HAP-1 (cell line): ENCODE measurements around the gene KRT17.
"Not testable (repeated sequence)": the region's sequence is repeated elsewhere in the genome, so short reads cannot be mapped to it uniquely, and the experiment has no call there.

ENCODE experiments used
- DNase-seq, 2 experiments: peaks; one replicate each; pipeline ENCODE4 v3.0.0-alpha.2; 2016 to 2020; ENCODE audit warnings: low spot score in 2 of 2
- H3K27me3 ChIP-seq: fragments of 250-450 bp; sonication (Bioruptor Pico); 2 replicates; pipeline ENCODE4 v1.5.1; 2020; ENCODE audit warnings: low read depth, mild to moderate bottlenecking, moderate library complexity
- H3K36me3 ChIP-seq: fragments of 250-450 bp; sonication (Bioruptor Pico); replicated peaks from 2 replicates; pipeline ENCODE4 v1.5.1; 2020; ENCODE audit warnings: mild to moderate bottlenecking
- H3K4me1 ChIP-seq: fragments of 250-450 bp; sonication (Bioruptor Pico); 2 replicates; pipeline ENCODE4 v1.5.1; 2020; ENCODE audit warnings: mild to moderate bottlenecking
- H3K4me3 ChIP-seq: fragments of 250-450 bp; sonication (Bioruptor Pico); 2 replicates; pipeline ENCODE4 v1.5.1; 2020; ENCODE audit warnings: mild to moderate bottlenecking, moderate library complexity
- H3K9me3 ChIP-seq: fragments of 250-450 bp; sonication (Bioruptor Pico); 2 replicates; pipeline ENCODE4 v1.5.1; 2020; ENCODE audit warnings: mild to moderate bottlenecking, moderate library complexity
- in situ Hi-C: fragments of 300-500 bp; cut with MboI; formaldehyde crosslinking; loops from 3 replicates; pipeline ENCODE4 v1.14.3; 2020; ENCODE audit warnings: low sequenced_read_pairs, inconsistent platforms, mixed read lengths

The KRT17 gene

DNA sequence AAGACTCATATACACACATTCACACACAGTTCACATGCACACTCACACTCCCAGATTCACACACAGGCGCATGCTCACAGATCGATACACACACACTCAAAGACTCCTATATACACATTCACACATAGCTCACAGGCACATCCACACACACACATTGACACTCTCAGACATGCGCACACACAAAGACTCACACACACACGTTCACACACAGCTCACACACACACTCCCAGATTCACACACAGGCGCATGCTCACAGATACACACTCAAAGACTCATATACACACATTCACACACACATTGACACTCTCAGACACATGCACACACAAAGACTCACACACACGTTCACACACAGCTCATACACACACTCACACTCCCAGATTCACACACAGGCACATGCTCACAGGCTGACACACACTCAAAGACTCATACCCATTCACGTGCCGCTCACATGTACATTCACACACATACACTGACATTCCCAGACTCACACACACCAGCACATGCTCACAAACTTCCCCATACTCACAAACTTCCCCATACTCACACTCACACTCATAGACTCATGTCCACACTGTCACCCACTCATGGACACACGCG lies 25.6 kb upstream of the KRT17 start:
- H3K4me1 ChIP-seq: peaks cover 11% of the 10 kb centered on the region
- H3K36me3 ChIP-seq: no peaks in the 10 kb centered on the region
- no peak overlapping the region for H3K4me3 ChIP-seq
- H3K27me3 ChIP-seq: no peaks in the 10 kb centered on the region
- no peak for DNase-seq
- no peaks in the 10 kb centered on the region for H3K9me3 ChIP-seq
- in situ Hi-C loops: loop anchor here (25.0 kb wide), 3 partner anchors 313 to 1038 kb away; no protein-coding TSS in a partner anchor

DNA sequence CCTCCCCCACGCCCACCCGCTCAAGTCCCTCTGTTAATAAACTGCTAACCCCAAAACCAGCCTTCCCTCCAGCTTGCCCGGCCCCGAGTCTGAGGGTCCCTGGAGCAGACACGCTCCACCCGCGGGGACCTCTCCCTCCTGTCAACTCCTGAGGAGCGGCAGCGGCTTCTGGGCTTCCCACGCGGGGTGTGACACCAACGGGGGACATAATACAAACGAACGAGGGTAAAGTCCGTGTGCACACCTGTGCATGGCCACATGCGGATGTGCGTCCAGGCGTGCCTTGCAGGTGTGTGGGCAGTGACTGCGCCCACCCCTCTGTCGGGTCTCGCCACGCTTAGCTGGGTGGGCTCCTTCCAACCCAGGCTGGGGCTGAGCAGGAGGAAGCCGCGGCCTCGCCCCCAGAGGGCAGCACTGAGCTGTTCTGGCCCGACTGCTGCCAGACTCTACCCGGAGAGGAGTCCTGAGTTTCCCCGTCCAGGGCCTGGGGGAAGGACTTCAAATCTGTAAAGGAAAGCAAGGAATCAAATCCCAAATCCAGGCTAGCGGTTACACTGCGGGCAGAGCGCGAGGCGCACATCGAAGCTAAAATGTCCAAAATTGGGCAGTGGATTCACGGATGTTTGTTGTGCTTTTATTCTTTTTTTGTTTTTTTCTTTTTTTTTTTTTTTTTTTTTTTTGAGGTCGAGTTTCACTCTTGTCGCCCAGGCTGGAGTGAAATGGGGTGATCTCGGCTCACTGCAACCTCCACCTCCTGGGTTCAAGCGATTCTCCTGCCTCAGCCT lies 24.2 kb upstream of the KRT17 start:
- Histone ChIP-seq H3K4me1 (peaks cover 11% of the 10 kb centered on the region), H3K9me3 (no peaks in the 10 kb centered on the region), H3K27me3 (no peaks in the 10 kb centered on the region), H3K4me3 (peak overlapping the region; percentile 25), H3K36me3 (no peaks in the 10 kb centered on the region)
- DNase-seq: peak; percentile 64 to 95
- in situ Hi-C loops: no loop called here

DNA sequence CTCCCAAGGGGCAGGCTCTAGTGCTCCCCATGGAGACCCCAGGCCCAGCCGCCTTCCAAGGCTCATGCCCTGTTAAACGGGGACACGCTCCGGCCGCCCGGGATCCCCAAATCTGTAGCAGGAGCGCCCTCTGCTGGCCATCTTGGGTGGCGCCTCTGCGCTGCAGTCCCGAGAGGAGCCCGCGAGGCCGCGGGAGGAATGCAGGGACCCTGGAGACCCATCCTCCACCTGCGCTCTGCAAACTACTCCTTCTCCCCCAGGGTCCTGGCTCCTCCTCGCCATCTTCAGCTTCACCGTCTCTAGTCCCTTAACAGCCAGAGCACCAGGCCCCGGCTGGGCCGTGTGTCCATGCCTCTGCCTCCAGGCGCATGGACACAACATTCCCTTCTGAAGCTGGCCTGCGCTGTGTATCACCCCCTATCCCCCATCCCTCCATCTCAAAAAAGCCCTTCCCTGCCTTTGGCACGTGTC lies 23.6 kb upstream of the KRT17 start:
- in situ Hi-C loops: no loop called here
- Histone ChIP-seq H3K4me1 (peaks cover 11% of the 10 kb centered on the region), H3K4me3 (peak overlapping the region; percentile 25), H3K9me3 (no peaks in the 10 kb centered on the region), H3K27me3 (no peaks in the 10 kb centered on the region), H3K36me3 (no peaks in the 10 kb centered on the region)
- DNase-seq: peak; percentile 71 to 97

DNA sequence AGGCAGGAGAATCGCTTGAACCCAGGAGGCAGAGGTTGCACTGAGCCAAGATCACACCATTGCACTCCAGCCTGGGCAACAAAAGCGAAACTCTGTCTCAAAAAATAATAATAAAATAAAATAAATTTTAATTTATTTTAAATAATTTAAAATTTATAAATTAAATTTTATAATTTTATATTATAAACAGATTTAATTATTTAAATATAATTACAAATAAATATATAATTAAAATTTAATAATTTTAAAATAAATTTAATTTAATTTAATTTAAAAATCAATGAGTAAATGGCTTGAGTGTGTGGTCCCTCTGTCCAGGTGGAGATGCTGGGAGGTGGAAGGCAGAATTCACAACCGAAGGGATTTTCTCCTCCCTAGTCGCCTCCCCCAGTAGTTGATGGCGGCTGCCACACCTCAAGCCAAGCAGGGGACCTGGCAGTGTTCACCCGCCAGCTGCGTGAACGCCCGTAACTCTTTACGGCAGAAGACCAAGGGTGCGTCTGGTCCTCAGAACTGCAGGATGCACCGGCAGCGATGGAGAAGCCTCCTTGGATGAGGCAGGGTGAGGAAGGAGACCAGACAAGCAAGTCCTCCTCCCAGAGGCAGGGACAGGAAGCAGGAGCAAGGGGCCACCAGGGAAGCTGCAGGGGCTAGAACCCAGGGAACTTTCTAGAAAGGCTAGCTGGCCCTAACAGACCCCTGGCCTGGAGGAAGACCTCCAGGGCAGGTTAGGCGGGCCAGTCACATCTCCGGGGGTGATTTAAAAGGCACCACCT lies 22.9 kb upstream of the KRT17 start:
- Histone ChIP-seq H3K4me3 (no peak overlapping the region), H3K27me3 (no peaks in the 10 kb centered on the region), H3K9me3 (no peaks in the 10 kb centered on the region), H3K4me1 (peaks cover 11% of the 10 kb centered on the region), H3K36me3 (no peaks in the 10 kb centered on the region)
- DNase-seq: no peak
- in situ Hi-C loops: no loop called here

DNA sequence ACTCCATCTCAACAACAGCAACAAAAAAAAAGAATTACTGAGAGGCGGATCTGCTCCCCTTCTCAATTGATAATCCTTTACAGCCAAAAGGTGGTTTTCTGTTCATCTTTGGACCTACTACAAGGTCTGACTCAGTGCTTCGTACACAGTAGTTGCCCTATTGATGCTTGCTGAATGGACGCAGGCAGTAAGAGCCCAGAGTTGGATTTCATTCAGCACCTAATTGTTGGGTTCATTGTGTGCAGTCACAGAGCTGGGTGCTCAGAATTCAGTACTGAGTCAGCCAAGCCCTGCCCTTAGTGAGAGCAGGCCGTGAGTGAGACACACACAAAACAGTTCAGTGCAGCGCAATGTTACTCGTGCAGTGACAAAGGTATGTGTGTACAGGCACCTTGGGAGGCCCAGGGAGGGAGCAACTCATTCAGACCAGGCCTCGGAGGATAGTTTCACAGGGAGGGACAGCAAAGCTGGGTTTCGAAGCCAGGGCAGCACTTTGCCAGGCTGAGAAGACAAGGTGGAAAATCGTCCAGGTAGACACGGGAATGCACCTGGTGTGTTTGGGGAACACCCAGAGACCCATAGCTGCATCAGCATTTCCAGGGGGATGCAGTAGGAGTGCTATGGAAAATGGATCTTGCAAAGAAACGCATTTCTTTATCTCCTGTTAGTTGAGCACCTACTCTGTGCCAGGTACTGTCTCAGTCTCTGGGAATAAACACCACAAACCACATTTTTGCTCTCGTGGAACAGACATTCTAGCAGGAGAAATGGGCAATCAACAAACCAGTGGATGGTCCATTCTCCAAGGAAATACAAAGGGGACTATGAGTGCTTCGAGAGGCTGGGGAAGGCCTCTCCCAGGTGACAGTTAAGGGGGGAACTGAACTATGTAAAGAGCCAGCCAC lies 18.1 kb upstream of the KRT17 start:
- H3K4me1 ChIP-seq: no peaks in the 10 kb centered on the region
- H3K27me3 ChIP-seq: no peaks in the 10 kb centered on the region
- H3K36me3 ChIP-seq: no peaks in the 10 kb centered on the region
- no peak overlapping the region for H3K4me3 ChIP-seq
- DNase-seq: no peak
- in situ Hi-C loops: no loop called here
- no peaks in the 10 kb centered on the region for H3K9me3 ChIP-seq

DNA sequence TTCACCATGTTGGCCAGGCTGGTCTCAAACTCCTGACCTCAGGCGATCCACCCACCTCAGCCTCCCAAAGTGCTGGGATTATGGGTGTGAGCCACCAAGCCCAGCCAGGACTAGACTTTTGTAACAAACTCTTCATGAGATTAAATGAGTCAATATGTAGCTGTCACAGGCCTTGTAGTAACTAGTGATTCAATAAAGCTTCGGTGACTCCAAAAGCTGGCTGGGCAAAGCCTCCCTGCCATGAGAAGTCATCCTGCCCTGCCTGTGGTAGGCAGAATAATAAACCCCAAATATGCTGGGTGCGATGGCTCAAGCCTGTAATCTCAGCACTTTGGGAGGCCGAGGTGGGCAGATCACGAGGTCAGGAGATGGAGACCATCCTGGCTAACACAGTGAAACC lies 16.2 kb upstream of the KRT17 start:
- DNase-seq, H3K9me3 ChIP-seq, H3K4me1 ChIP-seq, H3K36me3 ChIP-seq, H3K27me3 ChIP-seq, H3K4me3 ChIP-seq, in situ Hi-C loops: not testable (repeated sequence)

DNA sequence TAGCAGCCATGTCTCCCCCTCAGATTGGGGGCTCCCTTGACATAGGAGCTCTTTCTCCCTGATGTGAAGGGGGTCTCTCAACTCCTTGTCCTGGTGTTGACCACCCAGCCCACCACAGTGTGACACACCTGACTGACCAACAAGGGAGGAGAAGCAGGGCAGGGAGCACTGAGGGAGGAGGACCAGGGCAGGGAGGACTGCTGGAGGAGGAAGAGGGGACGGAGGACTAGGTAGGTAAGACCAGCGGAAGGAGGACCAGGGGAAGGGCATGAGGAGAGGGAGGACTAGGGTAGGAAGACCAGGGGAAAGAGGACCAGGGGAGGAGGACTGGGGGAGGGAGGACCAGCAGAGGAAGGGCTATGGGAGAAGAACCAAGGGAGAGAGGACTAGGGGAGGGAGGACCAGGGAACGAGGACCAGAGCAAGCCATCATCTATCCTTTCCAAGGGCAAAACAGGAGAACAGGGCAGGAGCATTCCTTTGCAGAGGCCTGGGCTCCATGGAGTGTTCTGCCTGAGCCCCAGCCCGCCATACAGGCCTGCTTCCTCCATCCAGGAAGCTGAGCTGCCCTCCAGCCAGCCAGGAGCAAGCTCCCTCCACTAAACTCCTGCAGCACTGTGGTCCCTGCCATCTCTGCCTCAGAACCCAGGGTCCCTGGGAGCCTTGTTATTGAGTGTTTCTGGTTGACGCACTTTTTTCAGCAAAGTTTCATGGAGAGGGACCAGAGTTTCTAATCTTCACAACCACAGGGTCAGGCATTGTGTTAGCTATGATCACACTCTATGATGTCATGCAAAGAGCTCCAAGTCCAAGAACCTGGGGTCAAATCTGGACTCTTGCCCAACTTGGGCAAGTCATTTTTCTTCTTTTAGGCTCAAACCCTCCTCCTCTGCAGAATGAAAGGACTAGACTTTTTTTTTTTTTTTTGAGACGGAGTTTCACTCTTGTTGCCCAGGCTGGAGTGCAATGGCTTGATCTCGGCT lies 15.4 kb upstream of the KRT17 start:
- in situ Hi-C loops: no loop called here
- Histone ChIP-seq H3K9me3 (no peaks in the 10 kb centered on the region), H3K27me3 (no peaks in the 10 kb centered on the region), H3K4me1 (no peaks in the 10 kb centered on the region), H3K36me3 (no peaks in the 10 kb centered on the region), H3K4me3 (no peak overlapping the region)
- DNase-seq: no peak

DNA sequence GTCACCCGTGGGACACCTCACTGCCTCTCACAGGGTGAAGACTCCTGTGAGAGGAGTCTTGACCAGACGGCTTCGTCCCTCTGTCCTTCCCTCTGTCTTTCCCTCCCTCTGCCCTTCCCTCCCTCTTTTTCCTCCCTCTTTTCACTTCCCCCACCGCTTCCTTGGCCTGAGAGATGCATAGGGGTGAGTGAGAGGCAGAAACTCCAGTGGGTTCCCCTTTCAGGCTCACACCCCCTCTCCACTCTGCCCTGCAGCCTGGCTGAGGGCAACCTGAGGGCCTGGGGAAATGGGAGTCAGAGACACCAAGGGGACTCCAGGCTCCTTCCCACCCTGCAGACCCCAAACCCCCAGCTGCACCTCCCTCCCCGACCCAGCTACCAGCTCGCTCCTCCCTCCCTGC lies 14.6 kb upstream of the KRT17 start:
- DNase-seq: no peak

DNA sequence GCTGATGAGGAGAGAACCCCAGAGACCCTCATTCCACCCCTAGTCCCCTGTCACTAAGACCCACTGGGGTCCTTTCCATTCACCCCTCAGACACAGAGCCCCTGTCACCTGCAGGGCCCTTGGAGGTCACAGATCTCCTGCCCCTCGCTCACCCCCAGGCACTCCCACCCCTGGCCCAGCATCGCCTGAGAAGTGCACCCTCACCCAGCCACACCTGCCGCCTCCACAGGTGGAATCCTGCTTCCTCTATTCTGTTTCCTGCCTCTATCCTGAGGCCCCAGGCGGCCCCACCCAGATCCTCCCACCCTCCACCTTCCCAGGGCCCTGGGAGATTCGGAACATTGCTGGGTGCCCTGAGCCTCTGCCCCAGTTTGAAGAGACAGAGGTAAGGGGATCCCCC lies 13.8 kb upstream of the KRT17 start:
- no peaks in the 10 kb centered on the region for H3K36me3 ChIP-seq
- no peak for DNase-seq
- H3K27me3 ChIP-seq: no peaks in the 10 kb centered on the region
- no peaks in the 10 kb centered on the region for H3K9me3 ChIP-seq
- no peaks in the 10 kb centered on the region for H3K4me1 ChIP-seq
- H3K4me3 ChIP-seq: no peak overlapping the region
- in situ Hi-C loops: no loop called here

More for the DNA sequence above, 14.6 kb upstream of the KRT17 start:
- no peak overlapping the region for H3K4me3 ChIP-seq
- in situ Hi-C loops: no loop called here
- no peaks in the 10 kb centered on the region for H3K36me3 ChIP-seq
- no peaks in the 10 kb centered on the region for H3K27me3 ChIP-seq
- H3K9me3 ChIP-seq: no peaks in the 10 kb centered on the region
- no peaks in the 10 kb centered on the region for H3K4me1 ChIP-seq

DNA sequence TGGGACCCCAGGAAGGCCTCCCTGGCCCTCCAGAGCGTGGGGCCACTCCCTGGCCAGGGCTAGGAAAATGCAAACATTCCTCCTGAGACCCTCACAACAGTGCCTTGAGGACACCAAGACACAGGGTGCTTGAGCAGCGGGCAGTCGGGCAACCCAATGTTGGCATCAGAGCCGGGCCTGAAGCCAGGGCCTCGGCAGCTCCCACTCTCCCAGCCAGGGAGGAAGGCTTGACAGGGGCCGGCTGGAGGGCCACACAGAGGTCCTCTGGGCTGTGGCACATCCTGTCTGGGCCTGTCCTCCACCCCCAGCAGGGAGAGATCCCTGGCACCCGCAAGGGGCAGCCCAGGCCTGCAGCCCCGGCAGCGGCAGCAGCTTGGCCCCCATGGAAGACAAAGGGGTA lies 12.3 kb upstream of the KRT17 start:
- DNase-seq: no peak
- no peak overlapping the region for H3K4me3 ChIP-seq
- no peaks in the 10 kb centered on the region for H3K9me3 ChIP-seq
- no peaks in the 10 kb centered on the region for H3K27me3 ChIP-seq
- no peaks in the 10 kb centered on the region for H3K36me3 ChIP-seq
- no peaks in the 10 kb centered on the region for H3K4me1 ChIP-seq
- in situ Hi-C loops: no loop called here

DNA sequence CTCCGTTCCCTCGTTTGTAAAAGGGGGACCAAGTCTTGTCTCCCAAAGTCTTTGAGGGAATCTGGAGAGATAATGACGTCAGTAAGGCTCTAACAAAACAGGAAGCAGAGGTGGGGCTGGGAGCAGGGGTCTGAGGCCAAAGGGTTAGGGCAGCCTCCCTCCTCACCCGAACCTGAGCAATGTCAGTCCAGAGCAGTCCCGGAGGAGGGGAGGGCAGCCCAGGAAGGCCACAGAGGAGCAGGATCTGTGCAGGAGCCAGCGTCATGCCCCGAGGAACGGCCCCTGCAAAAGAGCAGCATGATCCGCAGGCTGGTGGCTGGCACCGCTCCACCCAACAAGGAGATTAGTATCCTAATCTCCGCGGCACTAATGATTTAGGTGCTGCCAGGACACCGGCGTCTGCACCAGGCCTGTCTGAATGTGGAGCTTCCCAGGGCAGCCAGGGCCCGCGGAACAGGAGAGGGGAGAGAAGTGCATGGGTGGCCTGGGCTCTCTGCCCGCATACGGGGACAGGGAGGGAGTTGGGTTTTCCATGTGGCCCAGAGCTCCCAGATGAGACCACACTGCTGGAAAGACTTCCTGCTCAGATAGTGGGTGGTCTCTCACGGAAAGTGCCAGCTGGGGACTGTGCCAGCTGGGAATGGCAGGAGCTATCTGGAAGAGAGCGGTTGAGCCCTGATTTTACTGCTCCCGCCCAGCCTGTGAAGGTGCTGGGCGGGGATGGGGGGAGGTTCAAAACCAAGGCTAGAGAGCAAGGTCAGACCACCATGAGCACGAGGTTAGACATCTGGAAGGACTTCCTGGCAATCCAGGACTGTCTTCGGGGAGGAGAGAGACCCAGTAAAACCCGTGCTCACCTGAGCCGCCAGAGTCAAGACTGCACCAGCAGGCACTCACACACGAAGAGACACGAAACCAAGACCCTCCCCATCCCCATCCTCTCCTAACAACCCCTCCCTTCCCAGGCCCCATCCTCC lies 11.0 kb upstream of the KRT17 start:
- H3K9me3 ChIP-seq: no peaks in the 10 kb centered on the region
- DNase-seq: no peak
- no peaks in the 10 kb centered on the region for H3K27me3 ChIP-seq
- no peaks in the 10 kb centered on the region for H3K4me1 ChIP-seq
- no peaks in the 10 kb centered on the region for H3K36me3 ChIP-seq
- H3K4me3 ChIP-seq: no peak overlapping the region
- in situ Hi-C loops: no loop called here

DNA sequence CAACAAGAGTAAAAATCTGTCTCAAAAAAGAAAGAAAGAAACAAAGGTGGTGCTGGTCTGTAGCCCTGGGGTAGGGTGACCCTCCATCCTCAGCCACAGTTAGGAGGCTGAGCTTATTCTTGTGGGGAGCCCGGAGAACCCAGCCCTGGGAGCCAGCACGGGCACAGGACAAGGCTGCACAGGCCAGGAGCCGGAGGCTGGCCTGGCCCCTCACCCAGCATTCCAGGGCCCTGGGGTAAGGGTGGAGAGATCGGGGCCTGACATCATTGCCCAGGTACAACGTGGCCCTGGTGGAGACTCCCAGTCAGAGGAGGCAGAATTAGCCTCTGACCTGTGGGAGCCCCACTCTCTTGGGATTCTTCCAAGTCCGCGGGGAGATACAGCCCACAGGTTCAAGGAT lies 10.3 kb upstream of the KRT17 start:
- in situ Hi-C loops: no loop called here
- DNase-seq: no peak
- Histone ChIP-seq H3K36me3 (no peaks in the 10 kb centered on the region), H3K4me3 (no peak overlapping the region), H3K4me1 (no peaks in the 10 kb centered on the region), H3K27me3 (no peaks in the 10 kb centered on the region), H3K9me3 (no peaks in the 10 kb centered on the region)
